GM21390 (cell line): Measurements from ENCODE around the gene CCN2.
"Not testable (repeated sequence)": the region's sequence is repeated elsewhere in the genome, so short reads cannot be mapped to it uniquely, and the experiment has no call there.

ENCODE experiments used
- ATAC-seq: cut with Tn5 transposase; IDR thresholded peaks from one replicate; pipeline ENCODE4 v1.9.1; 2021; ENCODE audit not compliant: unreplicated experiment

Gene CCN2

DNA sequence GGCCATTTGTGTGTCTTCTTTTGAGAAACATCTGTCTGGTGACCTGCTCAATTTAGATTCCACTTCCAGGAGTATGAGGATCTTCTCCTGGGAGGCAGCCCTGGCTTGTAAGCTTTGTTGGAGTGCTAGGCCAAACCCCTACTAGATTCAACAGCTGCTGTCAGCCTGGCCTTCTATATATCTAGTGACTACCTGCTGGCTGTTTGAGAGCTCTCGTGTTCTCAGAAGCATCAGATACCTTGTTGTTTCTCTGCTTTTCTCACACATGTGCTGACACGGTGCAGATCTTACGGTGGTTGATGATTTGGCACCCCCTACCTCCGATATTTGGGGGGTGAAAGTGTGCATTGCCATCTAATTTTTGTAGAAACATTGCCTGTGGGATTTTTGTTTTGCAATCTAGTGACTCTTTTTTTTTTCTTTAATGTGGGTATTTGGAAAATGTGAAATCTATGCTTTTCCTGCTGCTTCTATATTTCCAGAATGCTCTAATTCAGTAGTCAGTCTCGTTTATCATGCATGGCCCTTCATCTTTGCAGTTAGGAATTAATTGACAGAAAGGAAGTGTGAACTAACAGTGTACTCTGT lies 4.7 kb downstream of the CCN2 start:
- no peak for ATAC-seq

DNA sequence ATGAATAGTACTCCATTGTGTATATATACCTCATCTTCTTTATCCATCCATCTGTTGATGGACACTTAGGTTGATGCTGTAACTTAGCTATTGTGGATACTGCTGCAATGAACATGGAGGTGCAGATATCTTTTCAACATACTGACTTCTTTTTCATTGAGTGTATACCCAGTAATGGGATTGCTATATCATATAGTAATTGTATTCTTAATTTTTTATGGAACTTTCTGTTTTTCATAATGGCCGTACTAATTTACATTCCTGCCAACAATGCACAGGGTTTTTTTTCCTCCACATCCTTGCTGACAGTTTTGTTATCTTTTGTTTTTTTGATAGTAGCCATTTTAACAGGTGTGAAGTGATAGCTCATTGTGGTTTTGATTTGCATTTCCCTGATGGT lies 5.2 kb downstream of the CCN2 start:
- ATAC-seq, result no peak

DNA sequence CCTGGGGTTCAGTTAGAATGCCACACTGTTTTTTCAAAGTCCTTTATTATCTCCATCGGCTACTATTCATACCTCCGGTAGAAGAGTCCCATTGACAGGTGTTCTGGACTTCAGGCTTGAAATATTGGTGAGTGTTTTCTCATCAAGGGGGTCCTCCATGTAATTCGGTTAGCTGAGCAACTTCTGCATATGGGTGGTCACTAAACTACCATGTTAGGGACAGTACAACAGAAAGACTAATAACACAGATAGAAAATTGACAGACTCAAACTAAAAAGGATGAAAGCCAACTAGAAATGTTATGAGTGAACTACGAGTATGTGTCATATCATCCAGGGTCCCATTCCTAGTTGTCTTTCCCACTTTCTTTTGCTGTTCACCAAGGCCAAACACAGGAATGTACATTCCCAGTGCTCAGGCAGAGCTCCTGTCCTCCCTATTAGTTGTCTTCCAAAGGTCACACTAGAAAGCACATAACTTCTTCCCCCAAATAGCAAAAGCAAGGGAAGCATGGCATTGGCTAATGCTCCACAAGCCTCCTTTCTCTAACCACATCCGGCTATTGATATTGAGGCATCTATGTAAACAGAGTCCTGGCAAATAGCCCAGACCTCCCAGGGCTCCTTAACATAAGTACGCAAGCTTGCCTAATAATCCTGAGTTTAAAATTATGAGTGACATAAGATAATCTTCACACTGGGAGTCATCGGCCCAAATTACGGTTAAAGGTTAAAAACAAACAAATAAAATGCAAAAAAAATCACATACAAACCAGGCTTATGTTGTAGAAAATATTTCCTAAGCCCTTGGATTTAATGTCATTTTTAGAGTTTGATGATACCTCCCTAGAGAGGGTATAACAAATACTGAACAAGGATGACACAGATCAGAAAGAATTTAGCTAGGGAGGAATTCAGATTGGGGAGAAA lies 13.2 kb downstream of the CCN2 start:
- ATAC-seq, result no peak

DNA sequence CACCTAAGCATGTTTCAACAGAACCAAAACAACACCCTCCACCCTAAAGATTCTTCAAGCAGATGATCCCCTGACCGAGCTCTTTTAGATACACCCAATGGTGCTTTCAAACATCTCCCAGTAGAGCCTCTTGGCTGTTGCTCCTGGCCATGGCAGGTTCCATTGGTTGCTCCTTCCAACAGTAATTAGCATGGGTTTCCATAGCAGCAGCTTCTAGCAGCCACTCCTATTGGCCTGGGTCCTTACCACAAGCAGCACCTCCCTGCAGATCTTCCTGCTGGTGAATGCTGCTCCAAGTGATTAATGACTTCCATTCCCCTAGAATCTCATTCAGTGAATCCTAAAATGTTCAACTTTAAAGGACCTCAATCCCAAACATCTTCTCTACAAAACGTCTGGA lies 13.9 kb downstream of the CCN2 start:
- ATAC-seq, result no peak

DNA sequence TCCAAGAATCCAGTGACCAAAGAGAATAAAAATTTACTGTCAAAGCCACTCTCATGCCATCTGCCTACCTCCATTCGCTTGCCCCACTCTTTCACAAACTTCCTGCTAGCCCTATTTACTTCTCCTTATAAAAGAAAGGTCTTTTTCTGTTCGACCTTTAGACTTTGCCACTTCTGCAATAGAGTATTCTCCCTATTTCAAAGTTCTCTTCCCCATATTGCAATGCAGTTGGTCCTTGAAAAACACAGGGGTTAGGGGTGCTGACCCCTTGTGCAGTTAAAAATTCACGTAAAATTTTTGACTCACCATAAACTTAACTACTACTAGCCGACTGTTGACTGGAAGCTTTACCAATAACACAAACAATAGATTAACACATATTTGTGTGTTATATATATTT lies 15.0 kb downstream of the CCN2 start:
- no peak for ATAC-seq

DNA sequence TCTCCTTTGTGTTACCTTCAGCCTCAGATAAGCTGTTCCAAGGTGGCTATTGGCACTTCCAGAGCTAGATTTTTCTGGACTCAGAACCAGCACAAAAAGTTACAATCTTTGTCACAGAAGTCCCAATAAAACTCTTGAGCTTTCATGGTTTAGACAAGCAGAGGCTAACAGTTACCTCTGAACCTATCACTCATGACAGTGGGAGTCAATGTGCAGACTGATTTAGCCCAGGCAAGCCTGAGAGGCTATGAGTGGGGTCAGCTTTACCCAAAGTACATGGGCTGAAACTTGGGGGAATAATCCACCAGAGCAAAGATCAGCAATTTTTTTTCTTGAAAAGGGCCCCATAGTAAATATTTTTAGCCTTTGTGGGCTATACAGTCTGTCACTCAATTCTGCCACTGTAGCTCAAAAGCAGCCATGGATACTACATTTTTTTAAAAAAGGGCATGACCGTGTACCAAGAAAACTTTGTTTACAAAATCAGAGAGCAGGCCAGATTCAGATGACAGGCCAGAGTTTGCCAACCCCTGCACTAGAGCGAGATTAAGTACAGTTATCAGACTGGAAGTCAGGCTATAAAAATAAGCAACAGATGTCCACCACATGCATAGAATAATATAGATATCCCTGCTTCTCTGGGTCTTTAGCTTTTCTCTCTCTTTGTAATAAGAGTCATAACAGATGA lies 20.0 kb downstream of the CCN2 start:
- ATAC-seq, result no peak

DNA sequence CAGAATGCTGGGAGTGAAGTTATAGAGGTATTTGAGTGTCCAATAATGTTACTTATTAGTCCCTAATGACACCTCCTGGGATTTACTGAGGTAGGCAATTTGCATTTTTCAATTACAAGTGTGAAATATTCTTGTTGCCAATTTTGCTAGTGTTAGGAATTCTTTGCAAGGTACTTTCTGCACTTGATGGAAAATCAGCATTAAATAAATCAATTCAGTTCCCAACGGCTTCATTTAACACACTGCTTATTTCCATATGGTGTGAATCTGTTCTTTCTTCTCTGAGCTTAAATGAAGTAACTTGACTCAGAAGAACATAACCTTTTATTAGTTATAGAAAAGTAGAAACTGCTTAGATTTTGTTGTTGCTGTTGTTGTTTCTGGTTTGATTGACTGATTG lies 21.2 kb downstream of the CCN2 start:
- no peak for ATAC-seq

DNA sequence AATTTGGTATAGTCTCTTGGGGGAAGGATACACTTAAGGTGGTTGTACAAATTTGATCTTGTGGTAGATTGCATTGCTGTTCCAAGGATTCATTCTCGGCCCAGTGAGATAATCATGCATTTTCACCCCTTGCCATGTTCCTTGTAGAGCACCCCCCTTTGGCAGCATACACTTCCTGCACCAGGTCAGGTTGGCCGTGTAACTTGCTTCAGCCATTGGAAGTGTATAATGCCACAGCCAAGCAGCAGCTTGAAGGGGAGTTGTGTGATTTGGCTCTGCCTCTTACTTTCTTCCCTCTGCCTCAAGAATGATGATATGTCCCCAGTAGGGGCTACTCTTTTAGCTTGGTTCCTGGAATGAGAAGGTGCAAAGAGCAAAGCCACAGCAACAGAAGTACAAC lies 21.9 kb downstream of the CCN2 start:
- no peak for ATAC-seq

DNA sequence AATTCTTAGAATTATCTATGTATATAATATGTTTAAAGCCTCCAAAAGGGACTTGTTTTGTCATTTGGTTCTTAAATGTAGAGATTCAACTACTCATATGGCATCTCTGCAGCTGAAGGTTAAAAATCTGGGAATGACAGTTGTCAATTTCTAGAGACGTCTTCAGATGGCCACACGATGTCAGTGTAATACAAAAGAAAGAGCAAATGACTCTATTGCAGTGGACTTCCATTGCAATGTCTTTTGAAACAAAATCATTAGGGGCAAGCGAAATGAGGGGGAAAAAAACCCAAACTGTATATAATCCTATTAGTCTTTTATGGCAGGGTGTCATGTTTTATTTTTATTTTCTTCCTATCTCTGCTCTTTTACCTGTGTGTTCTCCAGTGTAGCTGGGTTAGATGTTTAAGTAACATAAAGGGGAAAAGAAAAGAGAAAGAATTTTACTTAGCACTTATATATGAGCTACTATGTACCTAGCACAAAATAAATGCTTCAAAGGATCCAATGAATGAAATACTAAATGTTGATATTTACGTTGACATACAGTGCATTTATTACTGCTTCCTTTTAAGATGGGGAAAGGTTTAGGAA lies 26.2 kb downstream of the CCN2 start:
- no peak for ATAC-seq

DNA sequence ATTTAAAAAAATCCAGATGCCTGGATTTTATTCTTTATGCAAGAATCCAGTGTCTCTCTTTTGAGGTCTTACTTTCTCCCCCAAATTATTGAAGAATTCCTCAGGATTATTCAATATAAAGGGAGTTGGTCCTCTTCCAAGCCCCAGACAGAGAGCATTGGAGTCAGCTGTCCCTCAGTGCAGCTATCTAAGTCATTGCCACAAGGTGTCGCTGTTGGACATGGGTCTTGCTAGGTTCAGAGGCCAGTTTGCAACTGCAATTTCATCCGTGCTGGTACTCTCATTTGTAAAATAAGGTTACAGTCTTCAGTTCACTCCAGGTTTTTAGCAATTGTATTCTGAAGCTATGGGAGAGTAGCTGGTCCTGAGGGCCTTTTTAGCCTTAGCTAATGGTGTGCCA lies 27.8 kb downstream of the CCN2 start:
- ATAC-seq, result peak; percentile 74

DNA sequence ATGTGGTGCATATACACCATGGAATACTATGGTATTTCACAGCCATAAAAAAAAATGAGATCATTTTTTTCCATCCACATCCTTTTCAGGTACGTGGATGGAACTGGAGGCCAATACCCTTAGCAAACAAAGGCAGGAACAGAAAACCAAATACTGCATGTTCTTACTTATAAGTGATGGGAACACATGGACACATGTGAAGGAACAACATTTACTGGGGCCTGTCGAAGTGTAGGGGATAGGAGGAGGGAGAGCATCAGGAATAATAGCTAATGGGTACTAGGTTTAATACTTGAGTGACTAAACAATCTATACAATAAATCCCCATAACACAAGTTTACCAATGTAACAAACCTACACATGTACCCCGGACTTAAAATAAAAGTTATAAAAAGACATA lies 30.5 kb downstream of the CCN2 start:
- ATAC-seq, result no peak

DNA sequence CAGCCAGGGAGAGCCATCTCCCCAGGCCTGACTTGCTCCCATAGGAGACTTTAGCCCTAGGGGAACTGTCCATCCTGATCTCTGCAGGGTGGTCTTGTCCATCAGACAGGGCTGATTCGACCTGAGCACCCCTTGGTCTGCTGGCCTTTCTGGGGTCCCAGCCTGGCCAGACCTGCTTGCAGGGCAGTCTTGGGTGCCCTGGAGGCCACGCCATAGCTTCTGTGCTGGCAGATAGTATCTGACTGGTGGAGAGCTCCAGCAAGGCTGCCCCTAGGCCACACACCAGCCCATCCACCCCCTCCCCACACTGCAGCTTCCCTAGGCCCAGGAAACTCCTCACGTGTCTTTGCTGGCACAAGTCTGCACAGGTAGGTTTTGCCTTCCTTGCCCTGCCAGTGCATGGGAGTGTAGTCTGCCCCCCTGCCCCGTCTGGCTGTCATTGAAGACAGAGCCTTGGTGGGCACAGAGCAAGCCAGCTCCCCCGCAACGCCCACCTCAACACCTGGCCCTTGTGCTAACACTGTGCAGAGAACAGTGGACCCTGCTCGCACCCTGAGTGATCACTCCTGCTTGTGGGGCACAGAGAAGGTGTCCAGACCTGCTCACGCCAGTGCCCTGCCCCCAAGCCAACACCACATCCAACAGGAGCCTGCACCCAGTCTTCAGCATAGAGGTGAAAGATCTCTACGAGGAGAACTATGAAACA lies 32.4 kb downstream of the CCN2 start:
- no peak for ATAC-seq

DNA sequence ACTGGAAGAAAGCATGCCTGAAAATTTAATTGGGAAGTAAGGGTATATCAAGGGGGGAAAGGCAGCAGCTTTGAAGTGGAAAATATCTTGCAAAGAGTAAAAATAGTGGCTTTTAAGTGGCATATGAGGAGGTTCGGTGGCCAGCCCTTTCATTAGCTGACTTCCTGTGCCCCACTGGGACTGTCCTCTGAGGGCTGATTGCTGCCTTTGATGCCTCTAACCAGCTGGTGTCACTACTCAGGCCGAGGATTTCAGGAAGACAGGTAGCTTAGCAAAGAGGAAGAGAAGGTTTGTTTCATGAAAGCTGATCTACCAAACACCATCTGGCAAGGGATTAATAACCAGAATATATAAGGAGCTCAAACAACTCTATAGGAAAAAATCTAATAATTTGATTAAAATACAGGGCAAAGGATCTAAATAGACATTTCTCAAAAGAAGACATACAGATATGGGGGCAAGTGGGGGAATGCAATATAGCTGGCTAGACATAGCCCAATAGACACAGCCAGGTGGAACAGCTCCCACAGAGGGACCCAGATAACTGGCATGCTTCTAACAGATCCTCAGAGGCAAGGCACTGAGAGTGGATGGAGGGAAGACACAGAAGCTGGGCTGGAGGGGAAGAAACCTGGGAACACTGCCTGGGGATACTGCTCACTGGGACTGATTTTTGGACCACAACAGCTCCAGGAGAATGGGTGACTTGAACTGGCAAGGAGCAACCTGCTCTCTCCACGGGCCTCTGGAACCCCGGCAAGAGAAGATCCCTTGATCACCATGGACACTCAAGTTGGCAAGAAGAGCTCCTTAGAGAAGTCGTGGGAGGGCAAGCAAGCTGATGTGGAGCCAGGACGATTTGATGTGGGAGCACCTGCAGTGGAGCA lies 33.2 kb downstream of the CCN2 start:
- ATAC-seq, result no peak

DNA sequence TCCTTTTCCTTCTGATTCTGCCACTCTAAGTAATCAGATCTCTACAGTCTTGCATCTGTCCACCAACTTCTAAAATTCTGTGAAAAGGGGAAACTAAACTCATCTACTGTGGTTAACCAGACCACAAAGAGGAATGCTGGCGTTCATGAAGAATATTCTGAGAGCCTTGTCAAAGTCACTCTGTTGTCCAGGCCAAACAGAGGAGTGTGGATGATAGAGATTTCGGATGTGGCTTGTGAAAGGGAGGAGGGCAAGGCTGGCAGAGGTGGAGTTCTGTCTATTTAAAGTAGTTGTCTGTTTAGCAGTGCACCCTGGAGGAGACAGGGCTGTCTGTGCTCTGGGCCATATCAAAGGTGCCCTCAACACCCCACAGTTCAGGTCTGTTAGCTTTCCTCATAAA lies 33.9 kb downstream of the CCN2 start:
- no peak for ATAC-seq

DNA sequence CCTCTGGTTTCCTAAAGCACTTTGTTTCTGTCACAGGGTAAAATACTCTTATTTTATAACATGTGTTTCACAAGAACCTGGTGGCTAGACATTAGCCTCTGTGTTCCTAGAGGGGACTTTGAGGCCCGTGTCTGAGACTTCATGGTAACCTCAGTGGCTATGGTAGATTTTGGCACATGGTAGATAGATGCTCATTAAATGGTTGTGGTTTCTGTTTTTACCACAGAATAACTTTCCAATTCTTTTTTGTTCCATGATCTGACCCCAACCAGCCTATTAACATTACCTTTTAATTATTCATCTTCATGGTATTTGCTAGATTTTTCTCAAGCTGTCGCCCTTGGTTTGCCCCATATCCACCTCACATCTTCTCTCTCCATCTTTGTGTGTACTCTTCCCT lies 34.3 kb downstream of the CCN2 start:
- ATAC-seq, result no peak

DNA sequence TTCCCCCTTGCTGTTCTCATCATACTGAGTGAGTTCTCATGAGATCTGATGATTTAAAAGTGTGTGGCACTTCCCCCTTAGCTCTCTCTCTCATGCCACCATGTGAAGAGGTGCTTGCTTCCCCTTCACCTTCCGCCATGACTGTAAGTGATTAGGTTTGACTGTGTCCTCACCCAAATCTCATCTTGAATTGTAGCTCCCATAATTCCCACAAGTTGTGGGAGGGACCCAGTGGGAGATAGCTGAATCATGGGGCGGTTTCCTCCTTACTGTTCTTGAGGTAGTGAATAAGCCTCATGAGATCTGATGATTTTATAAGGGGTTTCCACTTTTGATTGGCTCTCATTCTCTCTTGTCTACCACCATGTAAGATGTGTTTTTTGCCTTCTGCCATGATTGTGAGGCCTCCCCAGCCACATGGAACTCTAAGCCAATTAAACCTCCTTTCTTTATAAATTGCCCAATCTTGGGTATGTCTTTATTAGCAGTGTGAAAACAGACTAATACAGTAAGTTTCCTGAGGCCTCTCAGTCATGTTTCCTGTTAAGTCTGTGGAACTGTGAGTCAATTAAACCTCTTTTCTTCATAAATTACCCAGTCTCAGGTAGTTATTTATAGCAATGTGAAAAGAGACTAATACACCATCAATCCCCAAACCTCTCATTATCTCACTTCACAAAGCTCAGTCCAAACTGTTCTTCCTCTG lies 34.9 kb downstream of the CCN2 start:
- ATAC-seq, result not testable (repeated sequence)

DNA sequence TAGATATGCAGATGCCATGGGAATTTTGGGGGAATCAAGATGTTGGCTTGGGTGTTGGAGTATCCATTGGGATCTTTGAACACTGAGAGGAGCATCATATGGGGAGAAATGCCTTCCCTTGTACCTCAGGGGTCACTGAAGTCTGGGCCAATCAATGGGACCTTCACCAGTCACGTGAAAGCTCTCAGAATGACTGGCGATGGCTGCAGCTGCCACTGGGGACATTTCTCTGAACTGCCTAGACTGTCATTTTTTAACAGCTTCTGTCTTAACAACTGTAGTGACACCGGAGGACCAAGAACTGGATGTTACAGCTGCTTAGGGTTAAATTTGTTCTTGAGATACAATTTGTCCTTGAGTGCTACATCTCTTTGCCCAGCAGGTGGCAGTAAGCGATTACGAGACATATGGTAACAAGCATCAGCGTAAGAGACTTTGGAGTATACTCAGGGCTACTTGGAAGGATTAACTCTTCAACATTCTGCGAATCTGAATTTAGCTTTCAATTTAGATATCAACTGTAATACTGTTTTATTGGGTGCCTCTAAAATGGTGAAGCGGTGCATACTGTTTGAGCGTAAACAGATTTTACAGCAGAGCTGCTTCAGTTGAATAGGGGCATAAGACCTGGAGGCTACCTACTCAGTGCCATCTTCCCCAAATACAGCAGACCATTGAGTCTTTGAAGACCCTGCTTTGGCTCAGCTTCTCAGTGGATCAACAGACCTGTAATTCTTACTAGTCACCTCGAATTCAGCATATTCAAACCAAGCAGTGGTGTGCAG lies 36.0 kb downstream of the CCN2 start:
- ATAC-seq, result peak; percentile 95

DNA sequence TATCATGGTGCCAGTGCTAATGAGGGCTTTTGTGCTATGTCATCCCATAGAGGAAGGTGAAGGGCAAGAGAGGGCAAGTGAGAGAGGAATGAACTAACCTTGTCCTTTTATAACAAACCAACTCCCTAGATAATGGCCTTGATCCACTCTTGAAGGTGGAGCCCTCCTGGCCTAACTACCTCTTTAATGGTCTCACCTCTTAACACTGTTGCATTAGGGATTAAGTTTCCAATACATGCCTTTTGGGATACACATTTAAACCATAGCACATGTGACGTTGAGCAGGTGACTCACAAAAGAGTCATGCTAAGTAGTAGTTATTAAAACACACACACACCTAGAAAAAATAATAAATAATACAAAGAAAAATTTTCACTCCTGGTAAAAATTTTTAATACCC lies 36.9 kb downstream of the CCN2 start:
- ATAC-seq, result no peak

DNA sequence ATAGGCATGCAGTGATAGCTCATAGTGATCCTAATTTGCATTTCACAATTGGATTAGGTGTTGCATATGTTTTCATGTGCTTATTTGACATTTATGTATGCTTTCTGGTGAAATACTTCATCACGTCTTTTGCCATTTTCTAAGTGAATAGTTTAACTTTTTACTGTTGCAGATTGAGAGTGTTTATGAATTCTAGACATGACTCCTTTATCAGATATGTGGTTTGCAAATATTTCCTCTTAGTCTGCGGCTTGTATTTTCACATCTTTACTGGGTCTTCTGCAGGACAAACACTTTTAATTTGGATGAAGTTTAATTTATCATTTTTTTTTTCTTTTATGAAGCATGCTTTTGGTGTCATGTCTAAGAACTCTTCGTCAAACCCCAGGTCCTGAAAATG lies 39.2 kb downstream of the CCN2 start:
- ATAC-seq, result no peak
